ENCODE measurements around the gene KRT8.

DNA sequence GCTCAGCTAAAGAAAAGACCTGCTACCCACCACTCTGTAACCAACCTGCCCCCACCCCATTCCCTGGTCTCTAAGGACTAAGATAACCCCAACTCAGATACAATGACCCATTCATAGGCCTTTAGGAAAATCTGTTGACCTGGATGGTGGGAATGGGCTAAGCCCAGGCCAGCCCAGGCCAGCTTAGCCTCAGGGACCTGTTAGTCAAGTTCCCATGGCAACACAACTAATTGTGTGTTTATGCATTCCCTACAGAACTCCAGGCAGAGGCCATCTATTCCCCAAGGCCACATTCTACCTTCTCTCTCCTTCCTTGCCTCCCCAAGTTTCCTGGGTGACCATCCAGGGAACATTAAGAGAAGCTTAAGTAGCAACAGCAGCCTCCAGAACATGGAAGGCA lies 16.1 kb upstream of the KRT8 start:
- TF ChIP-seq RXRA (IDR thresholded peaks at IDR 0.05; ENCODE audit: borderline replicate concordance, low read depth) (no peak), YY1 (IDR thresholded peaks at IDR 0.05; ENCODE audit: low read depth) (no peak), RAD21 (IDR thresholded peaks at IDR 0.05; ENCODE audit: low read length) (no peak), EP300 (IDR thresholded peaks at IDR 0.05; ENCODE audit: borderline replicate concordance in 1 of 2, low read depth in 1 of 2, low read length in 1 of 2) (no peak), JUND (IDR thresholded peaks at IDR 0.05) (no peak)
- TF ChIP-seq, protein P1, sequence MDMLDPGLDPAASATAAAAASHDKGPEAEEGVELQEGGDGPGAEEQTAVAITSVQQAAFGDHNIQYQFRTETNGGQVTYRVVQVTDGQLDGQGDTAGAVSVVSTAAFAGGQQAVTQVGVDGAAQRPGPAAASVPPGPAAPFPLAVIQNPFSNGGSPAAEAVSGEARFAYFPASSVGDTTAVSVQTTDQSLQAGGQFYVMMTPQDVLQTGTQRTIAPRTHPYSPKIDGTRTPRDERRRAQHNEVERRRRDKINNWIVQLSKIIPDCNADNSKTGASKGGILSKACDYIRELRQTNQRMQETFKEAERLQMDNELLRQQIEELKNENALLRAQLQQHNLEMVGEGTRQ (IDR thresholded peaks at IDR 0.05; ENCODE audit: borderline replicate concordance, low read depth, low read length), result no peak

Measured in SK-N-SH (cell line).